ENCODE data around the gene USP10. TPM values are rescaled to one million over a fixed set of nuclear protein-coding genes. Genes with fewer than 3 reads are reported as not detected.

USP10 gene
- total RNA-seq, 1 experiment from 2014 or later: 203 TPM

GRCh38 chr16:84670063-84670462 is 29.7 kb upstream of the USP10 start:
- Histone ChIP-seq H3K9me3 (ENCODE audit: control insufficient read depth, low read depth, low read length) (no peaks in the 10 kb centered on the region), H3K14ac (ENCODE audit: insufficient read depth, low read length) (peak overlapping the region; percentile 29; the same call in 1 of the 2 replicates), H3K9ac (ENCODE audit: extremely low read depth, insufficient read length, low read length) (no peak overlapping the region), H3K23me2 (ENCODE audit: insufficient read length, low read depth, low read length, poor library complexity, severe bottlenecking) (no peaks in the 10 kb centered on the region), H3K27ac (ENCODE audit: insufficient read length, low read depth, low read length) (no peak overlapping the region), H2AK5ac (ENCODE audit: insufficient read length, low read length) (no peak overlapping the region), H3K4me2 (ENCODE audit: insufficient read depth, insufficient read length, low read length) (no peak overlapping the region), H4K20me1 (ENCODE audit: control insufficient read depth, insufficient read depth, insufficient read length) (no peaks in the 10 kb centered on the region), H2BK15ac (ENCODE audit: low read depth, low read length) (no peak overlapping the region), H3K4ac (ENCODE audit: low read depth, low read length) (no peak overlapping the region), H4K91ac (ENCODE audit: insufficient read length, low read depth, low read length) (no peak overlapping the region), H4K8ac (replicated peaks; ENCODE audit: insufficient read length, low read depth, low read length) (no peak overlapping the region), H2BK12ac (ENCODE audit: insufficient read length, low read depth, low read length) (no peak overlapping the region), H2BK5ac (ENCODE audit: insufficient read length, low read length) (no peak overlapping the region), H3K56ac (ENCODE audit: insufficient read length, low read depth, low read length) (no peak overlapping the region), H3K4me1 (ENCODE audit: insufficient read depth, low read length) (no peaks in the 10 kb centered on the region), H2BK20ac (ENCODE audit: low read depth, low read length, poor library complexity, severe bottlenecking) (no peak overlapping the region), H3K79me2 (ENCODE audit: insufficient read depth, low read length) (no peaks in the 10 kb centered on the region), H3K18ac (ENCODE audit: insufficient read length, low read depth, low read length) (no peak overlapping the region), H2AFZ (ENCODE audit: low read length) (no peak overlapping the region), H3K79me1 (ENCODE audit: insufficient read depth, low read depth, low read length, poor library complexity, severe bottlenecking) (no peaks in the 10 kb centered on the region), H3K23ac (ENCODE audit: insufficient read length, low read depth, low read length) (no peak overlapping the region), H4K5ac (ENCODE audit: insufficient read length, low read depth, low read length) (no peak overlapping the region), H2BK120ac (ENCODE audit: low read depth, low read length, poor library complexity, severe bottlenecking) (no peak overlapping the region), H3K27me3 (ENCODE audit: insufficient read depth, low read length) (no peaks in the 10 kb centered on the region), H3T11ph (ENCODE audit: low read length) (no peak overlapping the region)
- no peak overlapping the region; a peak in 1 of 7 replicates for H3K27ac Mint-ChIP-seq
- no CpG with 5 or more reads among the region's 12 CpGs for WGBS (ENCODE audit: extremely low coverage, insufficient read length, low lambda C conversion rate)
- no peaks in the 10 kb centered on the region for H3K9me3 Mint-ChIP-seq
- peaks cover 20 to 24% of the 10 kb centered on the region in 2 experiments for H3K4me1 Mint-ChIP-seq
- no peaks in the 10 kb centered on the region for H3K27me3 Mint-ChIP-seq (ENCODE audit: low read depth)
- no peaks in the 10 kb centered on the region; a peak in 1 of 7 replicates for H3K36me3 Mint-ChIP-seq (ENCODE audit: insufficient read depth in 1 of 3, low read depth in 3 of 3)
- no peak for DNase-seq
- no peak overlapping the region for H3K4me3 Mint-ChIP-seq
- TF ChIP-seq CTCF (conservative IDR thresholded peaks at IDR 0.05): no peak

Measured in H9 (cell line).